Panc1 (cell line): Measurements from ENCODE around the gene SLC9A6. TPM values are rescaled to one million over a fixed set of nuclear protein-coding genes. Genes with fewer than 3 reads are reported as not detected.

ENCODE experiments used
- ATAC-seq: fragments of 200-7000 bp; cut with Tn5 transposase; 2 replicates; pipeline ENCODE4 v1.9.1; 2020; ENCODE audit warnings: mild to moderate bottlenecking, moderate library complexity
- BruUV-seq: library from RNA; stranded (reverse); fragments of 400-500 nt; replicated peaks from 2 replicates; lab custom pipeline; 2021; lab: Mats Ljungman, UMichigan
- CTCF ChIA-PET: fragments of 300-600 bp; sonication (Branson Sonifier 250); formaldehyde crosslinking; loops from one replicate; lab custom pipeline; 2022; ENCODE audit warnings: antibody characterized with exemption; lab: Charles Lee
- POLR2A ChIA-PET: fragments of 300-600 bp; sonication (Branson Sonifier 250); formaldehyde crosslinking; loops from one replicate; lab custom pipeline; 2022; ENCODE audit warnings: antibody characterized with exemption; lab: Charles Lee
- DNase-seq: peaks from one replicate; pipeline ENCODE4 v3.0.0-alpha.2; 2010; ENCODE audit warnings: low read depth, low spot score
- H3K27ac ChIP-seq: 2 replicates; pipeline ENCODE4 v1.5.1; 2011; ENCODE audit warnings: mild to moderate bottlenecking, low read length, inconsistent platforms
- H3K27me3 ChIP-seq: fragments of 200-500 bp; sonication (Bioruptor generic); 2 replicates; pipeline ENCODE4 v1.6.0; 2014; ENCODE audit warnings: low read length, inconsistent platforms; ENCODE audit not compliant: control insufficient read depth, insufficient read depth
- H3K36me3 ChIP-seq: fragments of 200-500 bp; sonication (Bioruptor generic); 2 replicates; pipeline ENCODE4 v1.5.1; 2014; ENCODE audit warnings: inconsistent platforms, mild to moderate bottlenecking, low read length, moderate library complexity; ENCODE audit not compliant: control insufficient read depth, insufficient read depth
- H3K4me1 ChIP-seq: 2 replicates; pipeline ENCODE4 v1.5.1; 2011; ENCODE audit warnings: inconsistent platforms, mild to moderate bottlenecking, low read length, moderate library complexity; ENCODE audit not compliant: control insufficient read depth, insufficient read depth
- H3K4me3 ChIP-seq, 2 experiments: 2 replicates each; pipeline ENCODE4 v1.5.1; 2011 to 2012; ENCODE audit warnings: low read depth in 2 of 2, low read length in 2 of 2, mild to moderate bottlenecking in 2 of 2, inconsistent platforms in 1 of 2, moderate library complexity in 1 of 2
- H3K9me3 ChIP-seq: fragments of 200-500 bp; sonication (Bioruptor generic); 2 replicates; pipeline ENCODE4 v1.5.1; 2014; ENCODE audit warnings: low read depth, mild to moderate bottlenecking, inconsistent platforms, low read length, moderate library complexity; ENCODE audit not compliant: control insufficient read depth, insufficient read depth
- POLR2AphosphoS5 ChIP-seq: IDR thresholded peaks from 2 replicates; pipeline ENCODE4 v1.6.1; 2012; ENCODE audit warnings: mild to moderate bottlenecking, low read depth, low read length, moderate library complexity
- SIN3A ChIP-seq: IDR thresholded peaks from 2 replicates; pipeline ENCODE4 v1.6.1; 2012; ENCODE audit warnings: low read depth, mild to moderate bottlenecking, low read length, moderate library complexity, borderline replicate concordance; ENCODE audit not compliant: insufficient read depth
- TCF7L2 ChIP-seq: IDR thresholded peaks from 2 replicates; pipeline ENCODE4 v1.6.1; 2011; ENCODE audit warnings: mild to moderate bottlenecking, low read depth, low read length, inconsistent platforms
- in situ Hi-C: cut with HindIII; loops from 2 replicates; pipeline ENCODE4 v1.10.0; 2016; ENCODE audit warnings: low sequenced_read_pairs, low pct_unique_long_range_greater_than_20kb
- intact Hi-C: fragments of 100-400 bp; cut with micrococcal nuclease; formaldehyde crosslinking; loops from one replicate; pipeline ENCODE4 v1.10.0; 2022; ENCODE audit not compliant: unreplicated experiment
- total RNA-seq: library from RNA; stranded (reverse); gene quantifications from one replicate; pipeline ENCODE4 v1.2.1, GENCODE V29; 2021; ENCODE audit not compliant: unreplicated experiment
- TF ChIP-seq, protein P1 (sequence below), 2 experiments: IDR thresholded peaks; 2 replicates each; pipeline ENCODE4 v1.6.1; 2011 to 2012; ENCODE audit warnings: low read depth in 2 of 2, control low read depth in 1 of 2, low read length in 1 of 2, mild to moderate bottlenecking in 1 of 2, moderate library complexity in 1 of 2; ENCODE audit not compliant: insufficient read depth in 1 of 2
- TF ChIP-seq, protein P2 (sequence below): fragments of 450-650 bp; IDR thresholded peaks from 2 replicates; pipeline ENCODE4 v1.5.1; 2017; ENCODE audit warnings: mild to moderate bottlenecking

Gene SLC9A6
- total RNA-seq, 1 experiment from 2014 or later: 22.0 TPM

DNA sequence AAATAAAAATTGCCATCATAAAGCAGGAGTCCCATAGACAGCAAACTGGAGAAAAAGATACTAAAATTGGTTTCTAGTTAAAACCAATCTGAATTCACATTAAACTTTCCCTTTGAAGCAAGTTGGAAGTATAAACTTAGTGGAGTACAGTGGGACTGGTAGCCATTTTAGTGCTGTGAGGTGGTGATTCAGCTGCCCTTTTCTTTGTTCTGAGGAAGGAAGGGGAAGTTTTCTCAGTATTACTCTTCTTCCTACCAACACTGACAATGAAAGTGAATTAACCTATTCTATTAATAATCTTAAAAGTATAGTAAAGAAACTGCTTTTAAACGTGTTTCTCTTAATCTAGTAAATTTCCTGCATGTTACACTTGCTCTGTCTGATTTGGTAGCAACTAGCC, 36.7 kb downstream of the SLC9A6 start:
- Histone ChIP-seq H3K4me1 (no peaks in the 10 kb centered on the region), H3K4me3 (no peak overlapping the region), H3K27me3 (no peaks in the 10 kb centered on the region), H3K27ac (no peak overlapping the region), H3K9me3 (no peaks in the 10 kb centered on the region), H3K36me3 (no peaks in the 10 kb centered on the region)
- TF ChIP-seq SIN3A: no peak
- TF ChIP-seq, protein P1, sequence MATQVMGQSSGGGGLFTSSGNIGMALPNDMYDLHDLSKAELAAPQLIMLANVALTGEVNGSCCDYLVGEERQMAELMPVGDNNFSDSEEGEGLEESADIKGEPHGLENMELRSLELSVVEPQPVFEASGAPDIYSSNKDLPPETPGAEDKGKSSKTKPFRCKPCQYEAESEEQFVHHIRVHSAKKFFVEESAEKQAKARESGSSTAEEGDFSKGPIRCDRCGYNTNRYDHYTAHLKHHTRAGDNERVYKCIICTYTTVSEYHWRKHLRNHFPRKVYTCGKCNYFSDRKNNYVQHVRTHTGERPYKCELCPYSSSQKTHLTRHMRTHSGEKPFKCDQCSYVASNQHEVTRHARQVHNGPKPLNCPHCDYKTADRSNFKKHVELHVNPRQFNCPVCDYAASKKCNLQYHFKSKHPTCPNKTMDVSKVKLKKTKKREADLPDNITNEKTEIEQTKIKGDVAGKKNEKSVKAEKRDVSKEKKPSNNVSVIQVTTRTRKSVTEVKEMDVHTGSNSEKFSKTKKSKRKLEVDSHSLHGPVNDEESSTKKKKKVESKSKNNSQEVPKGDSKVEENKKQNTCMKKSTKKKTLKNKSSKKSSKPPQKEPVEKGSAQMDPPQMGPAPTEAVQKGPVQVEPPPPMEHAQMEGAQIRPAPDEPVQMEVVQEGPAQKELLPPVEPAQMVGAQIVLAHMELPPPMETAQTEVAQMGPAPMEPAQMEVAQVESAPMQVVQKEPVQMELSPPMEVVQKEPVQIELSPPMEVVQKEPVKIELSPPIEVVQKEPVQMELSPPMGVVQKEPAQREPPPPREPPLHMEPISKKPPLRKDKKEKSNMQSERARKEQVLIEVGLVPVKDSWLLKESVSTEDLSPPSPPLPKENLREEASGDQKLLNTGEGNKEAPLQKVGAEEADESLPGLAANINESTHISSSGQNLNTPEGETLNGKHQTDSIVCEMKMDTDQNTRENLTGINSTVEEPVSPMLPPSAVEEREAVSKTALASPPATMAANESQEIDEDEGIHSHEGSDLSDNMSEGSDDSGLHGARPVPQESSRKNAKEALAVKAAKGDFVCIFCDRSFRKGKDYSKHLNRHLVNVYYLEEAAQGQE (IDR thresholded peaks at IDR 0.05; ENCODE audit: insufficient read depth in 1 of 2, low read depth in 2 of 2, low read length in 1 of 2): no peak
- no TSS peak for BruUV-seq
- POLR2A ChIA-PET: no interaction called here
- intact Hi-C loops: no loop called here
- ATAC-seq (no peak), DNase-seq (no peak)
- in situ Hi-C loops: no loop called here
- CTCF ChIA-PET: no interaction called here

DNA sequence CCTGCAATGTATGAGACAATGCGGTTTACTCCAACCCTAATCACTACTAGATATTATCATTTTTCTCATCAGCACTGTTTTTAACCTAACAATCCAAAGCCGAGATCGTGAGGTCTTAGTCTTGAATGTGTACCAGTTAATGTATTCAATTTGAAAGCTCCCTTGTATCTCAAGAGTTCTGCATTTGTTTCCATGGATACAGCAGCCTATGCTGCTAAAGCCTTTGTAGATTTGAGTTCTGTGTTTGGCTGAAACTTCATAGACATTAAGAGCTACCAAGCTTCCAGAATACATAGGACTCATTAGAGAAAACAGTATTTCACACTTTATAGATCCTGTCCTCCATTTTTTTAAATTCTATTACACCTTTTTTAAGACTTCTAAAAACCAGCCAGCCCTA, 39.9 kb downstream of the SLC9A6 start:
- ATAC-seq: no peak
- in situ Hi-C loops: no loop called here

More for the DNA sequence above, 39.9 kb downstream of the SLC9A6 start:
- TF ChIP-seq TCF7L2: no peak
- TF ChIP-seq, protein P2, sequence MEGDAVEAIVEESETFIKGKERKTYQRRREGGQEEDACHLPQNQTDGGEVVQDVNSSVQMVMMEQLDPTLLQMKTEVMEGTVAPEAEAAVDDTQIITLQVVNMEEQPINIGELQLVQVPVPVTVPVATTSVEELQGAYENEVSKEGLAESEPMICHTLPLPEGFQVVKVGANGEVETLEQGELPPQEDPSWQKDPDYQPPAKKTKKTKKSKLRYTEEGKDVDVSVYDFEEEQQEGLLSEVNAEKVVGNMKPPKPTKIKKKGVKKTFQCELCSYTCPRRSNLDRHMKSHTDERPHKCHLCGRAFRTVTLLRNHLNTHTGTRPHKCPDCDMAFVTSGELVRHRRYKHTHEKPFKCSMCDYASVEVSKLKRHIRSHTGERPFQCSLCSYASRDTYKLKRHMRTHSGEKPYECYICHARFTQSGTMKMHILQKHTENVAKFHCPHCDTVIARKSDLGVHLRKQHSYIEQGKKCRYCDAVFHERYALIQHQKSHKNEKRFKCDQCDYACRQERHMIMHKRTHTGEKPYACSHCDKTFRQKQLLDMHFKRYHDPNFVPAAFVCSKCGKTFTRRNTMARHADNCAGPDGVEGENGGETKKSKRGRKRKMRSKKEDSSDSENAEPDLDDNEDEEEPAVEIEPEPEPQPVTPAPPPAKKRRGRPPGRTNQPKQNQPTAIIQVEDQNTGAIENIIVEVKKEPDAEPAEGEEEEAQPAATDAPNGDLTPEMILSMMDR: no peak
- TF ChIP-seq, protein P1 (IDR thresholded peaks at IDR 0.05; ENCODE audit: insufficient read depth in 1 of 2, low read depth in 2 of 2, low read length in 1 of 2): no peak
- no peak for TF ChIP-seq SIN3A
- TF ChIP-seq POLR2AphosphoS5: no peak
- Histone ChIP-seq H3K27me3 (no peaks in the 10 kb centered on the region), H3K4me3 (no peak overlapping the region), H3K36me3 (0 out of 2 replicates have a peak, but pooled peaks cover under 1% of the 10 kb centered on the region), H3K27ac (no peak overlapping the region), H3K9me3 (no peaks in the 10 kb centered on the region), H3K4me1 (no peaks in the 10 kb centered on the region)
- DNase-seq: no peak
- CTCF ChIA-PET: no interaction called here
- BruUV-seq: no TSS peak
- POLR2A ChIA-PET: no interaction called here
- intact Hi-C loops: loop anchor here (5.0 kb wide), 1 partner anchor 242 kb away; no protein-coding TSS in a partner anchor
